ENCODE measurements around the gene C16orf46.
A peak's percentile ranks its signal among the peaks of the same experiment; 100 is the strongest.

C16orf46 gene

DNA sequence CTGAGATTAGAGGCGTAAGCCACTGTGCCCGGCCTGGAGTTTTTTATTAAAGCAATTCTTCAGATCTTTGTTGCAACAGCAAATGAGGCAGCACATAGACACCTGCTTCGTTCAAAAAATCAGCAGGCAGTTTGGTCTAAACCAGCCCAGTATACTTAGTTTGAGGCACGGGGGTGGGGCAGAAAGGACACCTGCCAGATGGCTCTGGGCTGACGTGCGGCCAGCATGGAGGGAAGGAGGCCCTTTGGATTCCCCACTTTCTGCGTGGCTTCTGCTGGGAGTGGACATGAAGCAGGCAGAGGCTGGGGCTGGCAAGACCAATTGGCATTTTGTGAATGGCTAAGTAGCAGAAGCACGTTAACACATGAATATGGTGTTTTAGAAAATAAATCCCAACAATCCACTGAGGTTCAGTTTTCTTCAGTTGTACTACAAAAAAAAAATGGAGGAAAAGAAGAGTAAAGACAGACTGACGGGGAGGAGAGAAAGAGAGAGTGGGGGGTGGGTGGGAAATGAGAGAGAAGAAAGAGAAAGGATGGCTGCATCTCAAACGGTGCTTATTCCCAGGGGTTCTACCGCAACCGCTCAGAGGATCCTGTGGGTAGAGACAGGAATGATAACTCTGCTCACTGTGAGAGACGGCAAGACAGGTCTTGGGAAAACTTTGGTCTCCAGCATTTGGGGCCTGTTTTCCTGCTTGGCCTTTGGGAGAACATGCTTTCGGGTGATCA is 16.3 kb downstream of the C16orf46 start:
- H3K27ac ChIP-seq (ENCODE audit: insufficient read depth, low read depth, low read length, poor library complexity, severe bottlenecking), result no peak overlapping the region
- no peaks in the 10 kb centered on the region for H3K27me3 ChIP-seq (ENCODE audit: control insufficient read depth, insufficient read depth, low read length, poor library complexity, severe bottlenecking)
- 78 to 83% methylated on average over 14 of the region's 14 CpGs for whole genome bisulfite sequencing, 2 experiments
- no peaks in the 10 kb centered on the region for H3K36me3 ChIP-seq (ENCODE audit: control insufficient read depth, insufficient read depth, low read length)
- H3K4me3 ChIP-seq (ENCODE audit: insufficient read depth, low read depth, low read length), result no peak overlapping the region
- H3K4me1 ChIP-seq (ENCODE audit: control insufficient read depth, insufficient read depth, low read length), result no peaks in the 10 kb centered on the region
- H3K9me3 ChIP-seq (ENCODE audit: control insufficient read depth, low read length), result no peaks in the 10 kb centered on the region

DNA sequence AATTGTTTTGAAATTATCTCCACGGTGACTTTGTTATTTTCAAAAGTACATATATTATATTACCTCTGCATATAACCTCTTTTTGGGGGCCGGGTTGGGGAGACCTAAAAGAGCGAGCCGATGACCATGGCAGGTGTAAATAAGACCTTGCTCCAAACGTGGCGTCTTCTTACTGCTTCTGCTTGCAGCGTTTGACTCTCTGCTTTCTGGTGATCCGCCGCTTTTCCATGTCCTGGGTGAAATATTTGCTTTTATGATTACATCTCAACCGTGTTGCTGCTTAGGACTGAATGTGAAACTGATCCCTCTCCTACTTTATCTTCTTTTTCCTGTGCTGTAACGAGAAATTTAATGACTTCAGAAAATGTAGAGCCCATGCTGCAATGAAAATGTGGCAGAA is 23.3 kb downstream of the C16orf46 start:
- Histone ChIP-seq H3K36me3 (ENCODE audit: control insufficient read depth, insufficient read depth, low read length) (no peaks in the 10 kb centered on the region), H3K27ac (ENCODE audit: insufficient read depth, low read depth, low read length, poor library complexity, severe bottlenecking) (no peak overlapping the region), H3K9me3 (ENCODE audit: control insufficient read depth, low read length) (no peaks in the 10 kb centered on the region), H3K4me1 (ENCODE audit: control insufficient read depth, insufficient read depth, low read length) (no peaks in the 10 kb centered on the region), H3K4me3 (ENCODE audit: insufficient read depth, low read depth, low read length) (no peak overlapping the region), H3K27me3 (ENCODE audit: control insufficient read depth, insufficient read depth, low read length, poor library complexity, severe bottlenecking) (no peaks in the 10 kb centered on the region)
- WGBS, 2 experiments, result 91 to 94% methylated on average over 10 of the region's 11 CpGs

DNA sequence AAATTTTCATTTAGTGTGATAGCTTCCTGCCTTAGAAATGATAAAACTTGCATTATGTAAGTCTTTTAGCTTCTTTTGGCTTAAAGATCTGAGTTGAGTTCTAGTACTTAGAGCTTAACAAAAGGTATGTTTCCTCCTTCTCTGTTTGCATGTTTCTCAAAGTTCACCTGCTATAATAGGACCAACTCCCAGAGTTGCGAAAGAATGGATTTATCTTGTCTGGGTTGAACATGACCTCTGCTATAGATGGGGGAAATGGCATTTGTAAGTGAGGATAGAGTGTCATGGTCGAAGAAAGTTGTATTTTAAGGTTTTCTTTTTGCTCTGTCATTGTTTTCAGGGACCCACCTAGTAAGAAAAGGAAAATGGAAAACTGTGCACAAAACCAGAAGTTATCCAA is 34.2 kb downstream of the C16orf46 start:
- no peaks in the 10 kb centered on the region for H3K9me3 ChIP-seq (ENCODE audit: control insufficient read depth, low read length)
- H3K27me3 ChIP-seq (ENCODE audit: control insufficient read depth, insufficient read depth, low read length, poor library complexity, severe bottlenecking), result no peaks in the 10 kb centered on the region
- H3K27ac ChIP-seq (ENCODE audit: insufficient read depth, low read depth, low read length, poor library complexity, severe bottlenecking), result no peak overlapping the region
- WGBS, 2 experiments, result 98 to 100% methylated on average over 2 of the region's 2 CpGs
- H3K36me3 ChIP-seq (ENCODE audit: control insufficient read depth, insufficient read depth, low read length), result peaks cover 44% of the 10 kb centered on the region
- H3K4me3 ChIP-seq (ENCODE audit: insufficient read depth, low read depth, low read length), result no peak overlapping the region
- peaks cover 18% of the 10 kb centered on the region for H3K4me1 ChIP-seq (ENCODE audit: control insufficient read depth, insufficient read depth, low read length)

DNA sequence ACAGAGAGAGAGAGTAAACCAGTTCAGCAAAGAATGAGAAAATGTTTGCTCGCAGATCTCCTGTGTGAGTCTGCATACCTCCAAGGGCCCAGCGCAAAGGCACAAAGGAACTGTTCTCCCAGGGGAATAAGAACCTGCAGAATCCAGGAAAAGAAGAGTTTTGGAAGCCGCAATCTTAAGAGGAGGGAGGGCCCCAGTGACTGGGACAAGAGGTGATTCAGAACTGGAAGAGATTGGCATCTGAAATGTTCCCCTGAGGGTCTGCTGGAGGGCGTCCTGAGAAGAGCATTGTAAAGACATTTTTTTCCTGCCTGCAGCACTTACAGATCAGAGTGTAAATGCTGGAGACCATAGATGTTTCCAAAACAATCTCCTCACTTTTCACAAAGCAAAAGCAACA is 35.3 kb downstream of the C16orf46 start:
- Histone ChIP-seq H3K9me3 (ENCODE audit: control insufficient read depth, low read length) (no peaks in the 10 kb centered on the region), H3K4me1 (ENCODE audit: control insufficient read depth, insufficient read depth, low read length) (peaks cover 22% of the 10 kb centered on the region), H3K36me3 (ENCODE audit: control insufficient read depth, insufficient read depth, low read length) (peaks cover 44% of the 10 kb centered on the region), H3K27me3 (ENCODE audit: control insufficient read depth, insufficient read depth, low read length, poor library complexity, severe bottlenecking) (no peaks in the 10 kb centered on the region), H3K27ac (ENCODE audit: insufficient read depth, low read depth, low read length, poor library complexity, severe bottlenecking) (no peak overlapping the region), H3K4me3 (ENCODE audit: insufficient read depth, low read depth, low read length) (no peak overlapping the region)
- WGBS, 2 experiments, result 90 to 91% methylated on average over 4 of the region's 4 CpGs

DNA sequence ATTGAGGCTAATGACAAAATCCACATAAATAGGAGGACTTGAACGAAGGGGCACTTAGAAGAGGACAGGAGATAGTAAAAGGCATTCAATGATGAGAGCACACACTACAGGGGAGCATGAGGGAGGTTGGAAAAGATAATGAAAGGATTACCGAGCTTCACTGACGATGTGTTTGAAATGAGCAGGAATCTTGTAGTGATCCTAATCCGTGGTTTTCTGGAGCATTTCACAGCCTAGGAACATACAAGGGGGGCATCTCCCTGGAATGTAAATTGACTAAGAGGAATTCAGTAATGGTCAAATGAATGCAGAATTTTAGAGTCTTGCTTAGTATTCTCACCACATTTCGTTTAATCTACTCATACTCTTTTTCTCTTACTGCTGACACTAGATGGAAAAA is 36.2 kb downstream of the C16orf46 start:
- Histone ChIP-seq H3K27ac (ENCODE audit: insufficient read depth, low read depth, low read length, poor library complexity, severe bottlenecking) (peak overlapping the region; percentile 18), H3K36me3 (ENCODE audit: control insufficient read depth, insufficient read depth, low read length) (peaks cover 43% of the 10 kb centered on the region)

DNA sequence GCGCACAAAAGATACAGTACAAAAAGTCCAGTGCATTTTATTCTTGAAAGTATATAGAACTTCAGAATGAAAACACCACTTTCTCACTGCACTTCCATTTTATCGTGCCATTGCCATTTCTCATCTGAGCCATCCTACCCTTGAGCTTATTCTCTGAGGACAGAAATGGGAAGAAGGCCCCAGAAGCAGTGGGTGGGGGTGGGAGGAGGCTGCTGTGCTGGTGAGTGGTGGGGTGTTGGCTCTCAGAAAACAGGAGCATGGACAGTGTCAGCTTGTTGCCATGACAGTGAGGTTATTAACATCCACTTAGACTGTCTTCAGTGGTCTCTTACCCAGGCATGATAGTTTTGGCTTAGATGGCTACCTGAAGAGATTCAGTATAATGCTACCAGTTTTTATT is 36.9 kb downstream of the C16orf46 start:
- WGBS, 2 experiments, result 95 to 100% methylated on average over 2 of the region's 2 CpGs
- H3K4me1 ChIP-seq (ENCODE audit: control insufficient read depth, insufficient read depth, low read length), result peaks cover 22% of the 10 kb centered on the region
- H3K36me3 ChIP-seq (ENCODE audit: control insufficient read depth, insufficient read depth, low read length), result peaks cover 36% of the 10 kb centered on the region
- H3K27me3 ChIP-seq (ENCODE audit: control insufficient read depth, insufficient read depth, low read length, poor library complexity, severe bottlenecking), result no peaks in the 10 kb centered on the region
- peak overlapping the region; percentile 18 for H3K27ac ChIP-seq (ENCODE audit: insufficient read depth, low read depth, low read length, poor library complexity, severe bottlenecking)
- H3K4me3 ChIP-seq (ENCODE audit: insufficient read depth, low read depth, low read length), result no peak overlapping the region
- no peaks in the 10 kb centered on the region for H3K9me3 ChIP-seq (ENCODE audit: control insufficient read depth, low read length)

More for the DNA sequence above, 36.2 kb downstream of the C16orf46 start:
- Histone ChIP-seq H3K4me1 (ENCODE audit: control insufficient read depth, insufficient read depth, low read length) (peaks cover 22% of the 10 kb centered on the region), H3K9me3 (ENCODE audit: control insufficient read depth, low read length) (no peaks in the 10 kb centered on the region), H3K27me3 (ENCODE audit: control insufficient read depth, insufficient read depth, low read length, poor library complexity, severe bottlenecking) (no peaks in the 10 kb centered on the region), H3K4me3 (ENCODE audit: insufficient read depth, low read depth, low read length) (no peak overlapping the region)
- 62 to 66% methylated on average over 4 to 5 of the region's 5 CpGs for WGBS, 2 experiments

DNA sequence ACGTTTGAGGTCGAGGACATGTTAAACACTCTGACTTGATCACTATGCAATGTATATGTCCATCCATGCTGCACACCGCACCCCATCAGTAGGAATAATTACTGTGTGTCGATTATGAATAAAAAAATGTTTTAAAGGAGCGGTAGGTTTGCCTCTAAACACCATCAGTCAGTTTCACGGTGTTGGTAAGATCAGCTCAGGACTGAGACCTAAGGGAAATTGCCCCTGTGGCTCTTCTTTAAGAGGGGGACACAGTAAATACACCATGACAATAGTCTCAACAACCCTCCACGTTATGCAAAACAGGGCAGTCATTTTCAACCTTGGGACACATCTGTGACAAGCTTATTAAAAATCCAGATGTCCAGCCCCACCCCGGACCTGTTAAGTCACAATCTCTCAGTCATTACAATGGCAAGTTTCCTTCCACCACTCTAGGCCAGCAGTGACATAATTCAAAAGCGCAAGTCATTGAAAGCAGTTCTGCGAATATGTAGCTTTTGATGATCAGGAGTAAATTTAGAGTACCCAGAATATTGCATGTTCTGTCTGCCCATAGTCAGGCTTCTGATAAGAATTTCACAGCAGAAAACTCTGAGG is 40.2 kb downstream of the C16orf46 start:
- WGBS, 2 experiments, result 38 to 40% methylated on average over 10 of the region's 10 CpGs
- no peak overlapping the region for H3K27ac ChIP-seq (ENCODE audit: insufficient read depth, low read depth, low read length, poor library complexity, severe bottlenecking)

DNA sequence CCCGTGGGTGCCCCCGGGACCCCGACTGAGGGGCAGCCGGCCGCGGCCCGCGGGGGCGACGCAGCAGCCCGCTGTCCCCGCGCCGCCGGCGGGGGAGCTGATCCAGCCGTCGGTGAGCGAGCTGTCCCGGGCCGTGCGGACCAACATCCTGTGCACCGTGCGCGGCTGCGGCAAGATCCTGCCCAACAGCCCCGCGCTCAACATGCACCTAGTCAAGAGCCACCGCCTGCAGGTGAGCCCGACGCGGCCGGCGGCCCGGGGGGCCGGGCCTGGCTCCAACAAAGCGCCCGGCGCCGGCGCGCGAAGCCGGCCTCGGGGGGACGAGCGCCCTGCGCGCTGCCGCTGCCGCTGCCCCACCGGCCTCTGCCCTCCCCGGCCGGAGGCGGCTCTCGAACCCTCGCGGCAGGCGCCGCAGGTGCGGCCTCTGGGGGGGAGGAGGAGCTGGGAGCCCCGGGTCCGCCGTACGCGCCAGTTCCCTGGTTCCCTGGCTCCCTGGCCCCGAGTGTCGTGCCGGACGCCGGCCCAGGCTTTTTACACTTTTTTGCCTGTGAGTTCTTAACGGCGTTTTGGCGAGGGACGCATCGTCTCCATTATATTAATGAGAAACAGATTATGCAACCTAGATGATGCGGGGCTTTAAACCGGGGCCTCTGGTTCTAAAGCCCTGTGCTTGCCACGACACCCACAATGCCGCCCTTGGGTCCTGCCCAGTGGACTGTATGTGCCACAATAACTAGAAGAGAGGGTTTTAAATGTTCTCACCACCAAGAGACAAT is 40.9 kb downstream of the C16orf46 start:
- H3K4me1 ChIP-seq (ENCODE audit: control insufficient read depth, insufficient read depth, low read length), result peaks cover 17% of the 10 kb centered on the region
- 1% methylated on average over 80 of the region's 80 CpGs for WGBS, 2 experiments
- H3K27me3 ChIP-seq (ENCODE audit: control insufficient read depth, insufficient read depth, low read length, poor library complexity, severe bottlenecking), result no peaks in the 10 kb centered on the region
- peak overlapping the region; percentile 72 for H3K4me3 ChIP-seq (ENCODE audit: insufficient read depth, low read depth, low read length)
- no peak overlapping the region for H3K27ac ChIP-seq (ENCODE audit: insufficient read depth, low read depth, low read length, poor library complexity, severe bottlenecking)
- no peaks in the 10 kb centered on the region for H3K36me3 ChIP-seq (ENCODE audit: control insufficient read depth, insufficient read depth, low read length)
- H3K9me3 ChIP-seq (ENCODE audit: control insufficient read depth, low read length), result no peaks in the 10 kb centered on the region

More for the DNA sequence above, 40.2 kb downstream of the C16orf46 start:
- Histone ChIP-seq H3K36me3 (ENCODE audit: control insufficient read depth, insufficient read depth, low read length) (peaks cover 5% of the 10 kb centered on the region), H3K9me3 (ENCODE audit: control insufficient read depth, low read length) (no peaks in the 10 kb centered on the region), H3K4me1 (ENCODE audit: control insufficient read depth, insufficient read depth, low read length) (peaks cover 22% of the 10 kb centered on the region), H3K4me3 (ENCODE audit: insufficient read depth, low read depth, low read length) (peak overlapping the region; percentile 72), H3K27me3 (ENCODE audit: control insufficient read depth, insufficient read depth, low read length, poor library complexity, severe bottlenecking) (no peaks in the 10 kb centered on the region)

DNA sequence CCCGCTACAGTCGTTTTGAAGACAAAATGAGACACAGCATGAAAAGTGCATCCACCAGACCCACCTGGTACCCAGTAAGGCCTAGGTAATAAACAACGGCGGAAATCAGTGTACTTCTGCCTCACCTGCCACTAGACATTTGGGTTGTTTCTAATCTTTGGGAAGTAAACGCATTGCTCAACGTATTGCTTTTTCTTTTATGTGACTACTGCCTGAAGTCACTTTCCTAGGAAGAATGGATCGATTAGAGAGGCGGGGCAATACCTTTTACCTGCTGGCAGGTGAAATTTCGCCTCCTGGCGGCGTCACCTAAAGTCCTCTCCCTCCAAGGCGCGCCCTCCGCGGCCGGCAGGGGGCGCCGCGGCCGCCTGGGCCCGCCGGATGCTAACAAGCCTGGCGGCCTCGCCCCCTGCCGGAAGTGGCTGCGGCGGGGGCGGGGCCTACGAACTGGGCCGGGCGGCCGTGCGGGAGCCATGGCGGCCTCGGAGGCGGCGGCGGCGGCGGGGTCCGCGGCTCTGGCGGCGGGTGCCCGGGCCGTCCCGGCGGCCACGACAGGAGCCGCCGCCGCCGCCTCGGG is 41.6 kb downstream of the C16orf46 start, which contains the start of gene ATMIN:
TSS of gene ATMIN (plus strand) at position 445 of the 577 bp plus-strand sequence. CDS start at position 474, 29 bp downstream.
- Histone ChIP-seq H3K4me3 (ENCODE audit: insufficient read depth, low read depth, low read length) (peak within 1 kb of the TSS; percentile 72), H3K36me3 (ENCODE audit: control insufficient read depth, insufficient read depth, low read length) (no peaks in the 10 kb centered on the region), H3K27ac (ENCODE audit: insufficient read depth, low read depth, low read length, poor library complexity, severe bottlenecking) (no peak within 1 kb of the TSS), H3K9me3 (ENCODE audit: control insufficient read depth, low read length) (no peaks in the 10 kb centered on the region), H3K27me3 (ENCODE audit: control insufficient read depth, insufficient read depth, low read length, poor library complexity, severe bottlenecking) (no peaks in the 10 kb centered on the region), H3K4me1 (ENCODE audit: control insufficient read depth, insufficient read depth, low read length) (peaks cover 16% of the 10 kb centered on the region)
- WGBS, 2 experiments, result 8% methylated on average over 54 of the region's 54 CpGs

All from ectodermal cell (in vitro differentiated cells).